LNCaP clone FGC (cell line): ENCODE measurements around the gene HK2.

Source experiments
- DNase-seq: peaks from one replicate; pipeline ENCODE4 v3.0.0-alpha.2; 2011; ENCODE audit warnings: low read depth
- H3K4me3 ChIP-seq: 2 replicates; pipeline ENCODE4 v1.5.1; 2011; ENCODE audit warnings: mild to moderate bottlenecking, low read depth, low read length, control low read depth
- TF ChIP-seq, protein P1 (sequence below): IDR thresholded peaks from 2 replicates; pipeline ENCODE4 v1.5.1; 2012; ENCODE audit warnings: mild to moderate bottlenecking; ENCODE audit not compliant: control insufficient read depth, insufficient read depth; ENCODE audit errors: extremely low read depth

HK2 gene

DNA sequence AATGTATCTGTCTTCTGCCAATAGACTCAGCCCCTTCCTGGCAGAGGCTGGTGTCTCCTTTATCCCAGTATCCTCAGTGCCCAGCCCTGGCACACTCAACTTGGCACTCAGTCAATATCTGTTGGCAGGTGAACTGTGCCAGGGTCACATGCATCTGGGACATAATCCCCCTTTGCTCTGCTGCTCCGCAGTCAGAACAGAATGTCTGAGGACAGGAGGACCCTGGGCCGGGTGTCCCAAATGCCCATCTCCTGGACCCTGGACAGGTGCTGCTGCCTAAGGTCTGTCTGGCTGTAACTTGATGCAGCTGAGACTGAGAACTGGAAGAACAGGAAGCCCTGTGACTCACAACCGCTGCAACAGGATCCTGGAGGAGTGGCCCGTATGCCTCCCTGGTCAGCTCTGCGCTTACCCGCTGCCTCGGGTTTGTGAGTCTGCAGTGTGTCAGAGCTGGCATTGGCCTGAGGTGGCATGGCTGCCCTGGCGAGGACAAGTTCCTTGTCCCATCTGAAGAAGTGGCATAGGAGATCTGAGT lies 11.4 kb downstream of the HK2 start:
- TF ChIP-seq, protein P1, sequence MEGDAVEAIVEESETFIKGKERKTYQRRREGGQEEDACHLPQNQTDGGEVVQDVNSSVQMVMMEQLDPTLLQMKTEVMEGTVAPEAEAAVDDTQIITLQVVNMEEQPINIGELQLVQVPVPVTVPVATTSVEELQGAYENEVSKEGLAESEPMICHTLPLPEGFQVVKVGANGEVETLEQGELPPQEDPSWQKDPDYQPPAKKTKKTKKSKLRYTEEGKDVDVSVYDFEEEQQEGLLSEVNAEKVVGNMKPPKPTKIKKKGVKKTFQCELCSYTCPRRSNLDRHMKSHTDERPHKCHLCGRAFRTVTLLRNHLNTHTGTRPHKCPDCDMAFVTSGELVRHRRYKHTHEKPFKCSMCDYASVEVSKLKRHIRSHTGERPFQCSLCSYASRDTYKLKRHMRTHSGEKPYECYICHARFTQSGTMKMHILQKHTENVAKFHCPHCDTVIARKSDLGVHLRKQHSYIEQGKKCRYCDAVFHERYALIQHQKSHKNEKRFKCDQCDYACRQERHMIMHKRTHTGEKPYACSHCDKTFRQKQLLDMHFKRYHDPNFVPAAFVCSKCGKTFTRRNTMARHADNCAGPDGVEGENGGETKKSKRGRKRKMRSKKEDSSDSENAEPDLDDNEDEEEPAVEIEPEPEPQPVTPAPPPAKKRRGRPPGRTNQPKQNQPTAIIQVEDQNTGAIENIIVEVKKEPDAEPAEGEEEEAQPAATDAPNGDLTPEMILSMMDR = no peak
- H3K4me3 ChIP-seq = no peak overlapping the region
- peak; percentile 98 for DNase-seq

DNA sequence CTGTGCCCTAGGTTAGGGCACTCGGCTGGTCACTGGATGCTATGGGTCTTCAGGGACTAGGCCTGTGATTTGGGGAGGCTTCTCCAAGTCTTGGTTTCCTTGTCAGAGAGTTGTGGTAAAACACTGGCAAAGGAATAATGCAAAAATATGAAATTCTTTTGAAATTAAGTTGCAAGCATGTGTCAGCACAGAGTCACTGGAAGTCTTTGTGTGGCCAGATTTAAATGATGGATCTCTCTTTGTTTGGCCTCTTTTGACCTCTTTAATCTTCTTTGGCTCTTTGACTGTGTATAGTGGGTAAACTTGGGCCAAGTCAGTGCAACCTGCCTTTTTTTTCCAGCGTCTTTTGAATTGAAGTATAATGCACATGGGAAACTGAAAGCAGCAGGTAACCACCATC lies 12.1 kb downstream of the HK2 start:
- TF ChIP-seq, protein P1 = no peak
- no peak for DNase-seq
- no peak overlapping the region for H3K4me3 ChIP-seq

- TF ChIP-seq, protein P1 = no peak
- no peak for DNase-seq
- H3K4me3 ChIP-seq = no peak overlapping the region
These were observed 12.6 kb downstream of the HK2 start for GRCh38 chr2:74846481-74846880.

DNA sequence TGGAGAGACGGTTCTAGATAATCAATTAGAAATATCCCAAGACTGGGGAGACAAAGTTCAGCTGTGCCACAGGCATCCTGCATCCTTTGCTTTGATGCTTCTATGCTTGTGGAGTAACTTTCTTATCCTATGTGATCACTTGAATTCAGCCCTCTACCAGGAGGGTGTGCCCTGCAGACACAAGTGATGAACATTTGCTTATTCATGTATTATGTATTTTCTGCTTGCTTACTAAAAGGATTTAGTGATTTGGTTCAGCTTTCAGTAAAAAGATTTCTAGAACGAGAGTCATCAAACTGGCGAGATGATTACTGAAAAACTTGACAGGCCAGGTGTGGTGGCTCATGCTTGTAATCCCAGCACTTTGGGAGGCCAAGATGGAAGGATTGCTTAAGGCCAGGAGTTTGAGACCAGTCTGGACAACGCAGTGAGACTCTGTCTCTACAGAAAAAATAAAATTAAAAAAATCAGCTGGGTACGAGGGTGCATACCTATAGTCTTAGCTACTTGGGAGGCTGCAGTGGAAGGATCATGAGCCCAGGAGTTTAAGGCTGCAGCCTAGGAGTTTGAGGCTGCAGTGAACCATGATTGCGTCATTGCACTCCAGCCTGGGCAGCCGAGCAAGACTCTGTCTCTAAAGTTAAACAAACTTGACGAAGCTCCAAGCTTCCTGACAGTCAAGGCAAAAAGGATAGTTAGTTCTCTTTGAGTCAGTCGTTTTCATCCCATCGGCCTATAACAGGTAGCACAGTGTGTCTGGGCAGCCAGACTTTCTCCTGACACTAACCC lies 13.3 kb downstream of the HK2 start:
- DNase-seq = no peak
- TF ChIP-seq, protein P1 = no peak
- H3K4me3 ChIP-seq = no peak overlapping the region

DNA sequence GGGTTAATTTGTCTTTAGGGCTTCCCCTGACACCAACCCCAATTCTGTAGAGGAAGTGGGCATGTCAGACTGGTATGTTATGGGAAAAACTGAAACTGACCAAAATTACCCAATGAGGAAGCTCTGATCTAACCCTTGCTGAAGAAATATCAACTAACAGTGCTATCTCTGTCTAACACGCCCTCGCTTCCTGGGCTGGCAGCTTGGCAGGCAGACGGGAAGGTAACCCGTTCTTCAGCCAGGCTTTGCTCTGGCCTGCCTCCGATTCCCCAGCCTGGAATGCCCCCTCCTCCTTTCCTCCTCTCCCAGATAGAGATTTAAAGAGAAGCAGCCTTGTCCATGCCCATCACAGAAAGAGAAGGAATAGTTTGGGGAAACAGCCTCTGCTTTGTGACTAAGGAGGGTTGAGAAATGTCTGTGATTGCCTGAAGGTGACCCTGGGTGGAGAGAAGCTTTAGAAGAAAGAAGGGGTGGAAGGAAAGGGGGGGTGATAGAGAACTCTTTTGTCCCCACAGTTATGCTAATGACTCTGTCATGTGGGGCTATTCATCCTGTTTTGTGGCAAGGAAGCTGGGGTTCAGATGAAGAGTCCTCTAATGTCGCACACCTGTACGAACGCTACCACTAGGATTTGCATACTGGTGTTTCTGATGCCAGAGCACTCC lies 15.4 kb downstream of the HK2 start:
- TF ChIP-seq, protein P1 = no peak
- no peak for DNase-seq
- no peak overlapping the region for H3K4me3 ChIP-seq

DNA sequence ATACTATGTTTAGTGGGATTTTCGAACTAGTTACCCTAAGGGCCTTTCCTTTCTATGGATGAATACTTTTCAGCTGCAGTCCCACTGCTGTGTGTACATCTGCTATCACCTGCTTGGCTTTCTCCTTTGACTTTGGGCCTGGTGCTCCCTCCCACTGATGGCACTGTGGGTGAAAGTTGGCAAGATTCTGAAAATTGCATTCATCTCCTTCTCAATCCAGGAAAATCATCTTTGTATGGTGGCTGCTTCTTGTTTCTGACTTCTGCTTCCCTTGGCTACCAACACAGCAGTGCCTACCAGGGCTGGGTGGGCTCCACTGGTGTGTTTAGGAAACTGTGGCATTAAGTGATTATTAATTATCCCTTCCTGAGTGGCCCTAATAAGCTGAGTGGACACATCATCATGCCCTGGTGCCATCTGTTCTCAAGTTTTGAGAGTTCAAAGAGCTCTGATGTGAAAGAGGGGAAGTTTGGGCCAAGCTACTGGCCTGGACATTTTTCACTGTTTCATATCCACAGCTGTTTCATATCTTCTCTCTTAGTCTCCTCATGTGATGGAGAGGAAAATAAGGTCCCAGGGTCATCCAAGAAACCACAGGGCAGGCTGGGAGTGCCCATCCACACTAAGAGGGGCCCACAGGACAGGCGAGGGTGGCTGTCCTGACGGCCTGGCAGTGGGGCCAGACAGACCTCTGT lies 16.7 kb downstream of the HK2 start:
- no peak for DNase-seq
- no peak overlapping the region for H3K4me3 ChIP-seq
- TF ChIP-seq, protein P1 = no peak
